GM15510 (cell line): ENCODE results near the gene RABEP2.

ENCODE experiments used
- POLR2A ChIP-seq: IDR thresholded peaks from 3 replicates; pipeline ENCODE4 v1.6.1; 2011; ENCODE audit warnings: borderline replicate concordance; ENCODE audit not compliant: insufficient read length; ENCODE audit errors: extremely low read depth

RABEP2 gene

GRCh38 chr16:28917095-28917494, 7.9 kb downstream of the RABEP2 start:
- TF ChIP-seq POLR2A: no peak

GRCh38 chr16:28915181-28915580, 9.9 kb downstream of the RABEP2 start:
- TF ChIP-seq POLR2A: no peak

- no peak for TF ChIP-seq POLR2A
Measured at GRCh38 chr16:28913946-28914724, 10.9 kb downstream of the RABEP2 start.

GRCh38 chr16:28912558-28912957, 12.5 kb downstream of the RABEP2 start:
- TF ChIP-seq POLR2A: no peak

GRCh38 chr16:28910086-28911031, 14.7 kb downstream of the RABEP2 start:
- no peak for TF ChIP-seq POLR2A

- no peak for TF ChIP-seq POLR2A
Measured at GRCh38 chr16:28905800-28906372, 19.2 kb downstream of the RABEP2 start.

- no peak for TF ChIP-seq POLR2A
Measured at GRCh38 chr16:28905229-28905754, 19.7 kb downstream of the RABEP2 start.

- TF ChIP-seq POLR2A: no peak
Measured at GRCh38 chr16:28904828-28905227, 20.2 kb downstream of the RABEP2 start.

- TF ChIP-seq POLR2A: no peak
Measured at GRCh38 chr16:28904363-28904762, 20.7 kb downstream of the RABEP2 start.

- no peak for TF ChIP-seq POLR2A
Measured at GRCh38 chr16:28903344-28904042, 21.5 kb downstream of the RABEP2 start.

- TF ChIP-seq POLR2A: no peak
Measured at GRCh38 chr16:28902909-28903308, 22.1 kb downstream of the RABEP2 start.

- TF ChIP-seq POLR2A: no peak
Measured at GRCh38 chr16:28901862-28902261, 23.2 kb downstream of the RABEP2 start.

- no peak for TF ChIP-seq POLR2A
Measured at GRCh38 chr16:28900601-28901000, 24.4 kb downstream of the RABEP2 start.

- TF ChIP-seq POLR2A: no peak
Measured at GRCh38 chr16:28899882-28900590, 25.0 kb downstream of the RABEP2 start.
